GM18508 (cell line): Measurements from ENCODE around the gene WNT6.
"Not testable (repeated sequence)": the region's sequence is repeated elsewhere in the genome, so short reads cannot be mapped to it uniquely, and the experiment has no call there.

ENCODE experiments used
- ATAC-seq: cut with Tn5 transposase; IDR thresholded peaks from one replicate; pipeline ENCODE4 v1.9.1; 2021; ENCODE audit warnings: moderate number of reproducible peaks; ENCODE audit not compliant: insufficient read depth, unreplicated experiment

The WNT6 gene

DNA sequence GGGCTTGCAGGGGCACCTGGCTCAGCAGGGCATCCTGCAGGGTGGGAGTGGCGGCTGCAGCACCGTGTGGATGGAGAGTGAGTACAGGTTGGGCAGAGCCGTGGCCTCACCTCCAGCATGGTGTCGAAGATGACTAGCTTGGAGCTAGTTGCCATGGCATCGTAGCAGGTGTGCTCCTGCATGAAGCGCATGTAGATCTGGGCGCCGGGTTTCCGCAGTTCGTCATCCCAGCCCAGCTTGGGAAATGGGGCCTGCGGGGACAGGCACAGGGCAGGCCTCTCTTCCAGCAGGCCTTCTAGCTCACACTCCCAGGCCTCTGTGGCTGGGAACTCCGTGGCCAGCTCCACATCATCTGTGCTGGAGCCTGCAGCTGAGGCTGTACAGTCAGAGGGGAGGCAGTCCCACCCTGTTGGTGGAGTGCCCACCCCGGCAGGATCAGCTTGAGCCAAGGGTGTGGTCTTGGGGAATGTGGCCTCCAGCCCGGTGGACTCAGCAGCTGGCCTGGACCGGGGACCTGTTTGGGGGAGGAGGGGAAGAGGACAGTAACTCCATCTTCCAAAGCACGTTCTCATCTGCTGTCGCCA, 29.6 kb upstream of the WNT6 start:
- ATAC-seq = no peak

DNA sequence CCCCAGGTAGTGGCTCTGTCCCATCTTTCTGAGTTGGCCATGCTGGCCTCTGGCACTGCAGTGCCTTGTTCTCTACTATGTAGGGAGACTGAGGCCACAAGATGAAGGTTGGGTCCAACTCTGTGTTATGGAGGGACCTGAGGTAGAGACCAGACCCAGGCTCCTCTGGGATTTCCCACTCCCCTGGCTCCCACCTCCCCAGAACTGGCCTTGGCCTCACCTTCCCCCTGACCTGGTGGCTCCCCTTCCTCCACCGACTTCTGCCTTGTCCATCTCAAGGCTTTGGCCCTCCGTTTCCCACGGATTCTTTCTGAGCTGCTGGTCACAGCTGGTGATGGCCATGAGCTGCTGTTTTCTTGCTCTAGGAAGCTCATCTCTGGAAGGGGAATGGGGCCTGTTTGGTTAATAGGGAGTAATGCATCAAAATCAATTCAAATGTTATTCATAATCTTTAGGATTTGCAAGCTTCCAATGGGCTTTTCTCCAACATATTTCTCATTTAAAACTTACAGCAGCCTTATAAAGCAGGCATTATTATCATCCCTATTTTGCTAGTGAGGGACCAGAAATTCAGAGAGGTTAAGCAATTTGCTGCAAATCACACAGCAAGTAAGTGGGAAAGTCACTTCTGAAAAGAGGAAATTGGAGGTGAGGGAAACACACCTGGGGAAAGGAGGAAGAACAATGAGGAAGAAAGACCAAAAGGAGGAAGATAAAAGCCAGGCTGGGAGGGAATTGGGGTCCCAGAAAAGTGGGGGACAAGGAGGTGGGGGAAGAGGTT, 28.9 kb upstream of the WNT6 start:
- ATAC-seq = no peak

DNA sequence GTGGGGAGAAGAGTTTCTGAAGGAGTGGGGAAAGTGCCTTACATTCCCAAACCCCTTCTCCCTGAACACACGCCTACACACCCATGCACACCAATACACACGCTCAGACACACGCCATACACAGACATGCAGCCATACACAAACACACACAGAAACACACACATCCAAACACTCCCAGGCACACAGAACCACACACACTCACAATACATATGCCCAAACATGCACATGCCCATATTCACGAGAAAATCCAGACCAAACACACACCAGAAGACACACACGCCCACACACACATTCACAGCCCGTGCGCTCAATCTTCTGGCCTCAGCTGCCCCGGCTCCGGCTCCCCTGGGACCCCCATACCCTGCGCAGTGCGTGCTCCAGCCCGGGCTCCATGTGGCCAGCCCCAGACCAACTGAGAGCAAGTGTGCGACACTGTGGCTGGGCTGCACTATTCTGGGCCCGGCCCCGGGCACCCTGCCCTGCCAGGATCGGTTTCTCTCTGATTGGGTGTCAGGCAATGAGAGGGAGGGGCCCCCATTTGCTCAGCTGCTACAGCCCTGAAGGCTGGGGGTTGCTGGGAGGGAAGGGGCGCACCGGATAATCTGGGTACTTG, 28.1 kb upstream of the WNT6 start, which contains the start of gene PRKAG3:
Gene PRKAG3 (minus strand): TSS at position 426 of the 613 bp plus-strand sequence.
- ATAC-seq = no peak

DNA sequence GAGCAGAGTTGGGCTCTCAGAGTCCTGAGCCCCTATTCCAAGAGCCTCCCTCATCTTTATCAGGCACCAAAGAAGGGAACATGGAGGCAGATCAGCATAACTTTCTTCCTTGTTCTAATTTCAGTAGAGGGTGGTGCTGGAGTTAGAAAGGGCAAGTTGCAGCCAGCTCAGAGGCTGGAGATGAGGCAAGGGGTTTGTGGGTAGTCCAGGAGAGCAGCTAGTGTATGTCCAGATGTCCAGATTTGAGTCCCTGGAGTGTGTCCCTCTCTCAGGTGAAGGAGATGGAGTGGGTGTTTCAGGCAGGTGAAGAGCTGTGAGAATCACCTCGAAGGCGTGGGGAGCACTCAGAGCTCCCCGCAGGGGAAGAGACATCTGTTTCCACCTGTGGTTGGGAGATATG, 27.5 kb upstream of the WNT6 start:
- no peak for ATAC-seq

DNA sequence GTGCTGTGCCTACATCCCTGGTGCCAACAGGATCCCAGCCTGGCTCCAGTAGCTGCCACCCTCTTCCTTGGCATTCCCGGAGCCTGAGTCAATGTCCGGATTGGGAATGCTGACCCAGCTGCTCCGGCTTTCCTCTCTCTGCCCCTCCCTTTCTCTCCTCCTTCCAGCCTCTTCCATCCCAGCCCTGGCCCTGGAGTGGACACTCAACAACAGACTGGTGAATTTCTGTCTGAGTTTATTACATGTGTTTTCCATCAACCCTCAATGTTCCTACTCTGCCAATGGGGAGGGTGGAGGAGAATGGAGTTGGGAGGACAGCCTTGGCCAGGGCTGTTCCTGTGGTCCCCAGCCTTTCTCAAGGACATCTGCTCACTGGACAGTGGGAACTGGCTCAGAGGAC, 27.1 kb upstream of the WNT6 start:
- ATAC-seq = no peak

DNA sequence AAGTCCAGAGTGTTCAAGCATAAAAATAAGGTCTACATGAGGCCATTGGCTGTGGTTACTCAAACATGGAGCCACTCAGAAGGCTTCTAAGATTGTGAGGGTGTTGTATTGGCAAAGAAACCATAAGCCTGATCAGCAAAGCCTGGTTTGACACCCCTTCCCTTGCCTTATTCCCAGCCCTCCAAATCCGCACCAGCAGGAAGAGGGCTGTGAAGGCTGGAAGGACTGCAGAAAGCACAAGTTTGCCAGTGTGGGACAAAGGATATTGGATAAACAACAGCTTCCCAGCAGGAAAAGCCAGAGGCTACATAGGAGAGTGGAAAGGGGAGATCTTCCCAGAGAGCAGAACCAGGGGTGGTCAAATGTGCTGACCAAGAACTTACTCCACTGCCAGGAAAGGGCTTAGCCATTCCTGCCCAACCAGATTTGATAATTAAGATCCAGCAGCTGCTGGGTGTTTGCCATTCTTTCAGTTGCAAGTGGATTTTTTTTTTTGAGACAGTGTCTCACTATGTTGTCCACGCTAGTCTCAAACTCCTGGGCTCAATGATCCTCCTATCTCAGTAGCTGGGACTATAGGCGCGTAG, 26.5 kb upstream of the WNT6 start:
- ATAC-seq = no peak

DNA sequence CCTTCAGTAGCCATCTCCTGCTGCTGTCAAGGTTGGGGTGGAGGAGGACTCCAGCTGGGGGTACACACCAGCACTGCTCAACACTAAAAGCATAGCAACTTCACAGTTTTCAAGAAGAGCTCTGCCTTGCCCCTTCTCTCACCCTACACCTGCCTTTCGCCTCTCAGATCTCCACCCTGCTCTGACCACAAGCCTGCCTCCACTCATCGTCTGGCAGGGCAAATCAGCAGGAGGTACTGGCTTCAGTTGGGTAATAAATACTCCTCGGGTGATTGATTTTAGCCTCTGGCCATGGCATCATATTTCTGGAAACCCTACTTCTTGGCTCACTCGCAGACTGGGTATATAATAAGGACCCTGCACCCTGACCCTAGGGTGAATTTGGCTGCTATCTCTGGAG, 24.9 kb upstream of the WNT6 start:
- no peak for ATAC-seq

DNA sequence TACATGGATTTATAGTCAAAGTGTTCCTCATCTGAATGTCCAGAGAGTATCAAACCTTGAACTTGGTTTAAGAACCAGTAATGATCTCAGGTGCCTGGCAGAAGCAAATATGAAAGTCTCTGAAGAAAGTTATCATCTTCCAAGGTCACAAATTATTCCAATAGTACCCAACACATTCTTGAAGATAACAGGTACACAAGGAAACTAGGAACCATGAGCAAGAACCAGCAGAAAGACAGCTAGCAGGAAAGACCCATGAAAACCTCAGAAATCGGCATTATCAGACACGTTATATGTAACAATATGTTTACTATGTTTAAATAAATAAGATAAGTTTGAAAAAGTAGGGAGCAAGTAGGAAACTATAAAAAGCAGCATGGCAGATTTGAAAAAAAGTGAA, 22.1 kb upstream of the WNT6 start:
- ATAC-seq = no peak

DNA sequence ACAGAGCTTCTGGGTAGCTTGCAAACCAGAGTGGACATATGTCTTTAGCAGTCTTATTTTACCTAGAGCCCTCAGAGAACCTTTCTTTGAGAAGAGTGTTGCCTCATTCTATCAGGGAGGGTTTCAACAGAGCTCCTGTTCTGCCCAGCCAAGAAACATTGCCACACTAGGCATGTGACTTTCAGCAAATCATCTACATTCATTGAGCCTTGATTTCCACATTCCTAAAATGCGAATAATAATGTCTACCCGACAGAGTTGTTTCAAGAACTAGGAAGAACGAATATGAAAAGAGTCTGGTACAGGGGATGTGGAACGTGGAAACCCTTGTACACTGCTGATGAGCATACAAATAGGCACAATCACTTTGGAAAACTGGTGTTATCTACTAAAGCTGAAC, 20.2 kb upstream of the WNT6 start:
- no peak for ATAC-seq

DNA sequence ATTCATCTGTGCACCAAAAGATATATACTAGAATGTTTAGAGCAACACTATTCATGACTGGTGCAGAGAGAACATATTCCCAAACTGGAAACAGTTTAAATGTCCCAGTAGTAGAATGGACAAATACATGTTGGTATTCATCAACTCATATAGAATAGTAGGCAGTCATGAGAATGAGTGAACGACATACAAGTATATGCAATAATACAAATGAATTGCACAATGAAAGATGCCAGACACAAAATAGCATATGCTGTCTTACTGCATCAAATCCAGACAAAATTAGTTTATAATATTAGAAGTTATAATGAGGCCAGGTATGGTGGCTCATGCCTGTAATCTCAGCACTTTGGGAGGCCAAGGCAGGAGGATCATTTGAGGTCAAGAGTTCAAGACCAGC, 19.7 kb upstream of the WNT6 start:
- no peak for ATAC-seq

DNA sequence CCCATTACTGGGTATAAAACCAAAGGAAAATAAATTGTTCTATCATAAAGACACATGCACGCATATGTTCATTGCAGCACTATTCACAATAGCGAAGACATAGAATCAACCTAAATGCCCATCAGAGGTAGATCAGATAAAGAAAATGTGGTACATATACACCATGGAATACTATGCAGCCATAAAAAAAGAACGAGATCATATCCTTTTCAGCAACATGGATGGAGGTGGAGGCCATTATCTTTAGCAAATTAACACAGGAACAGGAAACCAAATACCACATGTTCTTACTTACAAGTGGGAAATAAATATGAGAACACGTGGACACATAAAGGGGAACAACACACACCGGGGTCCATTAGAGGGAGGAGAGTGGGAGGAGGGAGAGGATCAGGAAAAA, 15.3 kb upstream of the WNT6 start:
- not testable (repeated sequence) for ATAC-seq

DNA sequence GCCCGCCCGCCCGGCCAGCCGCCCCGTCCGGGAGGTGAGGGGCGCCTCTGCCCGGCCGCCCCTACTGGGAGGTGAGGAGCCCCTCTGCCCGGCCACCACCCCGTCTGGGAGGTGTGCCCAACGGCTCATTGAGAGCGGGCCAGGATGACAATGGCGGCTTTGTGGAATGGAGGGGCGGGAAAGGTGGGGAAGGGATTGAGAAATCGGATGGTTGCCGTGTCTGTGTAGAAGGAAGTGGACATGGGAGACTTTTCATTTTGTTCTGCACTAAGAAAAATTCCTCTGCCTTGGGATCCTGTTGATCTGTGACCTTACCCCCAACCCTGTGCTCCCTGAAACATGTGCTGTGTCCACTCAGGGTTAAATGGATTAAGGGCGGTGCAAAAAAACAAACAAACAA, 12.6 kb upstream of the WNT6 start:
- not testable (repeated sequence) for ATAC-seq

DNA sequence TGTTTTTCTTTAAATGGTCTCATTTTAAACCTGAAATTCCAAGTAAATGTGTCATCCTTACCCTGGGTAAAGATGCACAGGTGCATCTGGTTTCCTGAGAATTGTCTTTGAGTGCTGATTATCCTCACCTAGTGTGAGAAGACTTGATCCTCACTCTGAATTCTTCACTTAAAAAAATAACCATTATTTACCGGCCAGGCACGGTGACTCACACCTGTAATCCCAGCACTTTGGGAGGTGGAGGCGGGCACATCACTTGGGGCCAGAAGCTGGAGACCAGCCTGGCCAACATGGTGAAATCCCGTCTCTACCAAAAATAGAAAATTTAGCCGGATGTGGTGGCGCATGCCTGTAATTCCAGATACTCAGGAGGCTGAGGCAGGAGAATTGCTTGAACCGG, 9.9 kb upstream of the WNT6 start:
- ATAC-seq = no peak

DNA sequence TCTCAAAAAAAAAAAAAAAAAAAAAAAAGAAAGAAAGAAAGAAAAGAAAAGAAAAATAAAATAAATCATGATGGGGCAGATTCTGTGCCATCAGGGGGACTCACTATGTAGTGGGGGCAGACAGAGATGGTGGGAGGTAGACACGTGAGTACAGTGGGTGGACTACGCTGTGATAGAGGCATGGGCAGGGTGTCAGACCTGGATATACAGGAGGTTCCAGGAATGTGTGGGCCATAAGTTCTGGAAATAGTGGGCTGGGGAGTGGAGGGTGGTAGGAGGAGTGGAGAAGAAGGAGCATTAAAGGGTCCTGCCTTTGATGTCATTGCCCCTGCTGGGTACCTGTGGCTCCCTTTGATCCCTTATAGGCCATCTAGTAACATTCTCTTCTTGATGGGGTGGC, 8.8 kb upstream of the WNT6 start:
- no peak for ATAC-seq

DNA sequence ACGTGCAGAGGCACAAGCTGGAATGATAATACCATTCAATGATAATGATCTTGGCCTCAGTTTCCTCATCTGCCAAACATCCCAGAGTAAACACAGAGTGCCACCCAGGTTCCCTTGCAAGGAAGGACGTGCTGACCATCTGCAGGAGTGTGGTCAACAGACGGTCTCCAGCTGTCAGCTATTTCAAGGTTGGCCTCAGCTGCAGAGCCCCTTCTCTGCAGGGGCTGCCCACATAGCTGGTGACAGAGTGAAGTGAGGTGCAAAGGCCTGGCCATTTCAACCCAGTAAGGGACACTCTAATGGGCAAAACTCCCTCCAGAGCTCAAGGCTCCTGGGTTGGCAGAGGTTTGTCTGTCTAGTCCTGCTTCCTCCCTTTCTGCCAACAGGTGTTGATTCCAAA, 8.3 kb upstream of the WNT6 start:
- ATAC-seq = no peak

DNA sequence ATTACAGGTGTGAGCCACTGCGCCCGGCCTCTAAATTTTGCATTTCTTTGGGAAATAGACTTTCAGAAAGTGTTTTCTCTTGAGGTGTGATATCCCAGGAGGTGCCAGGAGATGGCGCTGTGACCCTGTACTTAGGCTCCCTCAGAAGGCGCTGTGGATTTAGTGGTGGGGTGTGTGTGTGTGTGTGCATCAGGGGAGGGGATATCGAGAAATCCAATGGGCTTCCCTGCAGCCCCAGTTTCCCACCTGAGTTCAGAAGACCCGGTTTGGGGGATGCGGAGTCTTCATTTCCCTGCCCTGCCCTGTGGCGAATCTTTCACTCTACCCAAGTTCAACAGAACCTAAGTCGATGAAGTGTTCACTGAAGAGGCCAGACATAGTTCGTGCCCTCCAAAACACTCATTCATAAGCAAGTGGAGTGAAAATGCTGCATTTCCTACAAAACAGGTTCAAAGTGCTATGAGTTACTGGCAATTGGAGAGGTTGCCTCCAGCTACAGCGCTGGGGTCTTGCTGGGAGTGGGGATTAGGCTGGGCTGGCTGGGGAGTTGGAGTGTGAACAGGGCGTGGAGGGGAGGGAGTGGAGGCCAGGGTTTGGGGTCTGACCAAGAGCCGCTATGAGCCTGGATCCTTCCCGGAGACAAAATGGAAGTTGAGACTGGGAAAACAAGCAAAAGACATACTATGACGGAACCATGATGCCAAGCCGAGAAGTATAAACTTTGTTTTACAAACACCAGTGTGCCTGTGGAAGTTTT, 6.5 kb upstream of the WNT6 start:
- ATAC-seq = no peak

DNA sequence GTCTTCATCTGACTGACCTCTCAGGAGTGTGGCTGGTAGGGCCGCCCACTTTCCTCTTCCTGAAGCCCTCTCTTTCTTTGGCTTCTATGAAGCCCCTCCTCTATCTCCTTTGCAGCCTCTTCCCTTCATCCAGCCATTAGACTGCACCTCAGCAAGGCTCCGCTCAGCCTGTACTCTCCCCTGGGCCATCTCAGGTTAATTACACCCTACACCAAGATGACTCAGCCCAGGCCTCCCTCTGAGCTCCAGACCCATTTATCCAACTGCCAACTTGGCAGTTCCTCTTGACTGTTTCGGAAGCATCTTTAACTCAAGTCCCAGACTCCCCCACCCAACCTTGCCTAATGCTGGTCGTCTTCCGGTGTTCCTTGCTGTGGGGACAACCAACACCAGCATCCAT, 5.8 kb upstream of the WNT6 start:
- ATAC-seq = no peak

DNA sequence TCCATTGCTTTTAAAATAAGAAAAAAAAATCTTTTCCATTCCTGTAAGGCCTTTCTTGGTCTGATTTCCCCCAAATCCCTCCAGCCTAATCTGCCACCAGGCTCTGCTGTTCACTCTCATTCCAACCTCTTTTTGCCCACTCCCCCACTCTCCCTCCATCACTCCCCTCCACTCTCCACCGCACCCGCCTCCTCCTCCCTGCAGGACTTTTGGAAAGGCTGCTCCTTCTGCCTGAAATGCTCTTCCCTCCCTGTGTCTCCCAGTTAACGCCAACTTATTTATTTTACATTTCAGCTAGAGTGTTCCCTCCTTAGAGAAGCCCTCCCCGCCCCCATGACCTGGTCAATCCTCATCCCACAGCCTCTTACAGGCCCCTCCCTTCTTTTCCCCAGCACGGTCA, 4.7 kb upstream of the WNT6 start:
- no peak for ATAC-seq

DNA sequence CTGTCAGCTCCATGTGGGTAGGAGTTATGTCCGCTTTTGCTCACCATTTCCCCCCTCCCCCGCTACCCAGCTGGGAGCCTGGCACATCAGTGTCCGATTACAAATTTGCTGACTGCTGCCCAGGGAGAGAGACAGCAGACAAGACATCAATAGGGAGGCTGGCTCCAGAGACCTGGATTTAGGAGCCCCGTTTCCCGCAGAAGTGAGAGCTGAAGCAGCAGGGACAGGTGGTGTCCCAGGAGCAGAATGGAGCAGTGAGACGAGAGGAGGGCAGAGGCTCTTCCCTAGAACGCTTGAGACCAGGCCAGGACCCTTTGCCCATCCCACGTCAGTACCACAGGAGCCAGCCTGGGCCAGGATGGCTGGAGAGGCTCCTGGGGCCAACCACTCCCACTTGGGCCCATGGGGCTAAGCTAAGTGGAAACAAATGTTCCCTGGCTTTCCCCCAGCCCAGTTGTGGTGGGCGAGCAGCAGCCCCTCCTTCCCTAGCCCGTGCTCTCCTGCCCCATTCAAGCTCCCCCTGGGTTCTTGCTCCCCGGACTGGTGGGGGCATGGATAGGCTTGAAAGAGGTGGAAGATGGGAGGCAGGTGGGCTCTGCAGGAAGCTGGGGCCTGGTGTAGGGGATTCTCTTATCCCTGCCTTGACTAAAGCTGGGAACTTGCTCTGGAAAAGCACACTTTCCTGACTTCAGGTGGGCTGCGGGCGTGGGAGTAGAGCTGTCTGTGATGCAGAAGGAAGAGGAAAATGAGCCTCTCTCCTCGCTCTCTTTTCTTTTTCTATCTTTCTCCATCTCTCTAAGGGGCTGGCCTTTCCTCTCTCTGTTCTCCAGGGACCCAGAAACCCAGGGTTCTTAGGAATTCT, 4.1 kb upstream of the WNT6 start:
- no peak for ATAC-seq
